Tibial nerve (tissue), 4 donors: ENCODE measurements around the gene TMEM116. TPM values are rescaled to one million over a fixed set of nuclear protein-coding genes. Genes with fewer than 3 reads are reported as not detected.

Source experiments
- DNase-seq, 2 donors: peaks; one replicate each; pipeline ENCODE4 v3.0.0-alpha.2; 2019; ENCODE audit warnings: low spot score in 2 of 2
- H3K27ac ChIP-seq, 4 donors: fragments of 200-600 bp; sonication (generic) in 3 of 4; one replicate each; pipeline ENCODE4 v1.5.1; 2017 to 2019; ENCODE audit warnings: mild to moderate bottlenecking in 1 of 4
- H3K27me3 ChIP-seq, 2 donors: fragments of 200-600 bp; sonication (generic) in 1 of 2; one replicate each; pipeline versions ENCODE4 v1.5.1 to v1.6.0; 2017 to 2019
- H3K36me3 ChIP-seq, 3 donors: fragments of 200-600 bp; sonication (generic); one replicate each; pipeline ENCODE4 v1.5.1; 2018 to 2019
- H3K4me1 ChIP-seq, 4 donors: fragments of 200-600 bp; sonication (generic) in 3 of 4; one replicate each; pipeline ENCODE4 v1.5.1; 2017 to 2019
- H3K4me3 ChIP-seq, 4 donors: fragments of 200-600 bp; sonication (generic) in 3 of 4; one replicate each; pipeline ENCODE4 v1.5.1; 2017 to 2019; ENCODE audit warnings: mild to moderate bottlenecking in 1 of 4, moderate library complexity in 1 of 4
- H3K9me3 ChIP-seq, 4 donors: fragments of 200-600 bp; sonication (generic) in 3 of 4; one replicate each; pipeline ENCODE4 v1.5.1; 2017 to 2019
- EP300 ChIP-seq, 2 donors: sonication (generic); formaldehyde crosslinking; IDR thresholded peaks; one replicate each; pipeline ENCODE4 v1.6.1; 2017; ENCODE audit warnings: antibody characterized with exemption in 2 of 2, mild to moderate bottlenecking in 1 of 2
- POLR2A ChIP-seq, 2 donors: fragments of 450-650 bp; IDR thresholded peaks; one replicate each; pipeline ENCODE4 v1.6.1; 2017; ENCODE audit warnings: antibody characterized with exemption in 2 of 2, mild to moderate bottlenecking in 2 of 2, moderate library complexity in 2 of 2
- WGBS, 2 donors: methylation state at CpG; one replicate each; pipeline ENCODE4 v1.1.5; 2018; 5-methylcytosine and 5-hydroxymethylcytosine counted together
- total RNA-seq, 4 donors: library from RNA; depleted of rRNA; stranded (reverse); fragments of >200 nt; gene quantifications; one replicate each; pipeline ENCODE4 v1.1.0, GENCODE V29; 2016
- TF ChIP-seq, protein P1 (sequence below), 5 experiments: fragments of 200-600 bp in 3 of 5; fragments of 450-650 bp in 2 of 5; sonication (generic) in 3 of 5; IDR thresholded peaks; one replicate each; pipeline ENCODE4 v1.5.1; 2016 to 2019; ENCODE audit warnings: antibody characterized with exemption in 5 of 5, mild to moderate bottlenecking in 3 of 5, moderate library complexity in 2 of 5

Gene TMEM116
- total RNA-seq, 4 donors from 2014 or later, result 6.9 to 18.1 (median 14.4) TPM

DNA sequence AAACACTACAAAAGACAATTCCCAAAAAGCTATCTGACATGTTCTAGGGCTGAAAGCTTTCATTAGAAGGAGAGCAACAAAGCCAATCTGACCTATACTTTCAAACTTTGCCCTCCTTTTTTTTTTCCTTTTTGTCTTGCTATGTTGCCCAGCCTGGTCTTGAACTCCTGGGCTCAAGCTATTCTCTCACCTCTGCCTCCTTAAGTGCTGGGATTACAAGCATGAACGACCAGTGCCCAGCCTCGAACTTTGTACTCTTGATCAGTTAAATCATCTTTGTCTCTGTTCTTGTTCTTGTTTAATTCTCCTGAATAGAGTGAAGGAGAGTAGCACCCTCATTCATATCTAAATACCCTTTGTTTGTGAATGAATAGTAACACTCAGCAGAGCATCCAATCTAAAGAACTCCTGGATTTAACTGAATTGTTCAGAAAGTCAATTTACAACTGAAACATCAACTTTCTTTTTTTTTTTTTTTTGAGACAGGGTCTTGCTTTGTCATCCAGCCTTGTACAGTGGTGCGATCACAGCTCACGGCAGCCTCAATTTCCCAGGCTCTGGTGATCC lies 22.3 kb upstream of the TMEM116 start:
- Histone ChIP-seq H3K4me3 (no peak overlapping the region), H3K36me3 (peaks cover 3 to 93% (median 29%) of the 10 kb centered on the region in 3 donors), H3K9me3 (no peaks in the 10 kb centered on the region), H3K27me3 (no peaks in the 10 kb centered on the region), H3K4me1 (no peaks in the 10 kb centered on the region), H3K27ac (no peak overlapping the region)
- TF ChIP-seq EP300 (IDR thresholded peaks at IDR 0.05) (no peak), POLR2A (IDR thresholded peaks at IDR 0.05) (no peak)
- TF ChIP-seq, protein P1, sequence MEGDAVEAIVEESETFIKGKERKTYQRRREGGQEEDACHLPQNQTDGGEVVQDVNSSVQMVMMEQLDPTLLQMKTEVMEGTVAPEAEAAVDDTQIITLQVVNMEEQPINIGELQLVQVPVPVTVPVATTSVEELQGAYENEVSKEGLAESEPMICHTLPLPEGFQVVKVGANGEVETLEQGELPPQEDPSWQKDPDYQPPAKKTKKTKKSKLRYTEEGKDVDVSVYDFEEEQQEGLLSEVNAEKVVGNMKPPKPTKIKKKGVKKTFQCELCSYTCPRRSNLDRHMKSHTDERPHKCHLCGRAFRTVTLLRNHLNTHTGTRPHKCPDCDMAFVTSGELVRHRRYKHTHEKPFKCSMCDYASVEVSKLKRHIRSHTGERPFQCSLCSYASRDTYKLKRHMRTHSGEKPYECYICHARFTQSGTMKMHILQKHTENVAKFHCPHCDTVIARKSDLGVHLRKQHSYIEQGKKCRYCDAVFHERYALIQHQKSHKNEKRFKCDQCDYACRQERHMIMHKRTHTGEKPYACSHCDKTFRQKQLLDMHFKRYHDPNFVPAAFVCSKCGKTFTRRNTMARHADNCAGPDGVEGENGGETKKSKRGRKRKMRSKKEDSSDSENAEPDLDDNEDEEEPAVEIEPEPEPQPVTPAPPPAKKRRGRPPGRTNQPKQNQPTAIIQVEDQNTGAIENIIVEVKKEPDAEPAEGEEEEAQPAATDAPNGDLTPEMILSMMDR (IDR thresholded peaks at IDR 0.05), result no peak
- no peak for DNase-seq
- 80 to 83% methylated on average over 4 of the region's 4 CpGs for WGBS, 2 donors

DNA sequence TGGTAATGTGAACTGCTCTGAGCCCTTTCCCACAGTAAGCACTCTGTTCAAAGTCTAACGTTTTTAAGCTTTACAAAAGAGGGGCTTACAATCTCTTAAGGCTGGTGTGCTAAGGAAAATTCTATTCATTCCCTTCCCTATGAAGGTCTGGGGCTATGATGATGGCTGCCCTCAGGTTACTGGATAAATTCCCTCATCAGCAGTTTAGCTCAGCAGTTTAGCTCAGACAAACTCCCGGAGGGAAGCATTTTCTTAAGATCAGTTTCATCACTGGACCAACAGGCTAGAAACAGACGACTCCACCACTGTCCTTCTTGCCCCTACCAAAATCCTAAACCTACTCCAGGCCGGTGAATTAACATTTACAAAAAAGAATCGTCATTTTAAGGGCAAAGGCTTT lies 19.3 kb upstream of the TMEM116 start:
- Histone ChIP-seq H3K27ac (no peak overlapping the region), H3K36me3 (peaks cover 0 to 87% (median 15%) of the 10 kb centered on the region in 3 donors), H3K4me1 (no peaks in the 10 kb centered on the region), H3K27me3 (no peaks in the 10 kb centered on the region), H3K9me3 (no peaks in the 10 kb centered on the region), H3K4me3 (no peak overlapping the region)
- TF ChIP-seq POLR2A (IDR thresholded peaks at IDR 0.05) (no peak), EP300 (IDR thresholded peaks at IDR 0.05) (no peak)
- TF ChIP-seq, protein P1 (IDR thresholded peaks at IDR 0.05), result no peak
- DNase-seq, result no peak
- 87 to 89% methylated on average over 5 of the region's 5 CpGs for WGBS, 2 donors

DNA sequence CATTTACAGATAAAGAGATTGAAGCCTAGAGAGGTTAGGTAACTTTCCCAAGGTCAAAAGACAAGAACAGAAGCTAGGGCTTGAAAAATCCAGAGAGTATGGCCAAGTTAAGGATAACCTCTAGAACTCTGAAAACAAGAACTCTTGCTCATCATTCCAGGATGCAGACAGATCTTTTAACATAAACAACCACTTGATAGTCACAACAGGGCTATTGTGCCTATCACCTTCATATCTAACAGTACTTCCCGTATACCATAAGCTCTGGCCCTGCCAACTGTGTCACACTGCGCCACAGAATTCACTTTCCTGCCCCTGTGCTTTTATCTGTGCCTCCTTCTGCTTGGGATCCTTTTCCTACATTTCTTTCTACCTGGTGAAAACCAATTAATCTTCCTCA lies 18.5 kb upstream of the TMEM116 start:
- Histone ChIP-seq H3K4me1 (no peaks in the 10 kb centered on the region), H3K27me3 (no peaks in the 10 kb centered on the region), H3K36me3 (peaks cover 0 to 82% (median 15%) of the 10 kb centered on the region in 3 donors), H3K4me3 (no peak overlapping the region), H3K27ac (no peak overlapping the region), H3K9me3 (no peaks in the 10 kb centered on the region)
- TF ChIP-seq EP300 (IDR thresholded peaks at IDR 0.05) (no peak), POLR2A (IDR thresholded peaks at IDR 0.05) (no peak)
- TF ChIP-seq, protein P1 (IDR thresholded peaks at IDR 0.05), result no peak
- DNase-seq, result no peak
- WGBS, 2 donors, result 71 to 81% methylated on average over 2 of the region's 2 CpGs

- TF ChIP-seq EP300 (IDR thresholded peaks at IDR 0.05), result no peak
- no peak for TF ChIP-seq POLR2A (IDR thresholded peaks at IDR 0.05)
- TF ChIP-seq, protein P1 (IDR thresholded peaks at IDR 0.05), result no peak
- no peaks in the 10 kb centered on the region for H3K9me3 ChIP-seq
- H3K4me3 ChIP-seq, result no peak overlapping the region
- DNase-seq, result no peak
- H3K4me1 ChIP-seq, result no peaks in the 10 kb centered on the region
- H3K36me3 ChIP-seq, result peaks cover 0 to 78% (median 13%) of the 10 kb centered on the region in 3 donors
- H3K27me3 ChIP-seq, result no peaks in the 10 kb centered on the region
- H3K27ac ChIP-seq, result no peak overlapping the region
- WGBS, 2 donors, result 86 to 89% methylated on average over 2 of the region's 2 CpGs
Observed at GRCh38 chr12:112029301-112029700, 16.3 kb upstream of the TMEM116 start.

DNA sequence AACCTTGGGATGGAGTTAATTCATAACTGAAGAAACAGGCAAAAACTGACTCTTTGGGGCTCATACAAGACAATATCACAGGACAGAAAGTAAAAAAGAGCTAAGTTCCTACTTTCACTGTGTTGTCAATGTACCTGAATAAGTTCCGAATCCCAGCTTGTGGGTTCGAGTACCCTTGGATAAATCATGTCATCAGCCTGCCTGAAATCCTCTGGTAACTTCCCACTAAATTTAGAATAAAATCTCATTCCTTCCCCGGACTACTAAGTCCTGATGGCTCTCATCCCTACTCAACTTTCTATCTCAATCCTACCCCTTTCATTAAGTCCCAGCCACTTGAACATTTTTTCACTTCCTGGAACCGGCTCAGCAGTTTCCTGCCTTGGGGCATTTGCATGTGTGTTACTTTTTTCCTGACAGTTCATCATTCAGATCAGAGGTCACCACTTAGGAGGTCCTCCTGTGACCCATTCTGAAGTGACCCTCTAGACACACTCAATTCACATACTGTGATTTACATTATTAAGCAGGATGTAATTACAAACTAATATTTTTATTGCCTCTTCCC lies 12.9 kb upstream of the TMEM116 start:
- Histone ChIP-seq H3K9me3 (no peaks in the 10 kb centered on the region), H3K4me3 (no peak overlapping the region), H3K27ac (no peak overlapping the region), H3K27me3 (no peaks in the 10 kb centered on the region), H3K4me1 (no peaks in the 10 kb centered on the region), H3K36me3 (peaks cover 0 to 78% (median 0%) of the 10 kb centered on the region in 3 donors)
- TF ChIP-seq EP300 (IDR thresholded peaks at IDR 0.05) (no peak), POLR2A (IDR thresholded peaks at IDR 0.05) (no peak)
- DNase-seq, result no peak
- 61% methylated on average over 4 of the region's 4 CpGs for WGBS, 2 donors
